LHCN-M2 (cell line): ENCODE results near the gene ARPC1B. TPM values are rescaled to one million over a fixed set of nuclear protein-coding genes. Genes with fewer than 3 reads are reported as not detected.
"Not testable (repeated sequence)": the region's sequence is repeated elsewhere in the genome, so short reads cannot be mapped to it uniquely, and the experiment has no call there.

Source experiments
- DNase-seq: peaks from one replicate; pipeline ENCODE4 v3.0.0-alpha.2; 2012; ENCODE audit warnings: low read depth
- polyA plus RNA-seq: library from polyadenylated mRNA; unstranded; fragments of >200 nt; gene quantifications from one replicate; pipeline ENCODE4 v1.2.1, GENCODE V29; 2012; ENCODE audit warnings: missing spikeins
- total RNA-seq: library from RNA; depleted of rRNA; stranded (reverse); fragments of >200 nt; gene quantifications from 2 replicates; pipeline ENCODE4 v1.2.3, GENCODE V29; 2014; rRNA removed

The ARPC1B gene
- 487 and 807 TPM in 2 replicates for total RNA-seq
- polyA plus RNA-seq = 567 TPM

DNA sequence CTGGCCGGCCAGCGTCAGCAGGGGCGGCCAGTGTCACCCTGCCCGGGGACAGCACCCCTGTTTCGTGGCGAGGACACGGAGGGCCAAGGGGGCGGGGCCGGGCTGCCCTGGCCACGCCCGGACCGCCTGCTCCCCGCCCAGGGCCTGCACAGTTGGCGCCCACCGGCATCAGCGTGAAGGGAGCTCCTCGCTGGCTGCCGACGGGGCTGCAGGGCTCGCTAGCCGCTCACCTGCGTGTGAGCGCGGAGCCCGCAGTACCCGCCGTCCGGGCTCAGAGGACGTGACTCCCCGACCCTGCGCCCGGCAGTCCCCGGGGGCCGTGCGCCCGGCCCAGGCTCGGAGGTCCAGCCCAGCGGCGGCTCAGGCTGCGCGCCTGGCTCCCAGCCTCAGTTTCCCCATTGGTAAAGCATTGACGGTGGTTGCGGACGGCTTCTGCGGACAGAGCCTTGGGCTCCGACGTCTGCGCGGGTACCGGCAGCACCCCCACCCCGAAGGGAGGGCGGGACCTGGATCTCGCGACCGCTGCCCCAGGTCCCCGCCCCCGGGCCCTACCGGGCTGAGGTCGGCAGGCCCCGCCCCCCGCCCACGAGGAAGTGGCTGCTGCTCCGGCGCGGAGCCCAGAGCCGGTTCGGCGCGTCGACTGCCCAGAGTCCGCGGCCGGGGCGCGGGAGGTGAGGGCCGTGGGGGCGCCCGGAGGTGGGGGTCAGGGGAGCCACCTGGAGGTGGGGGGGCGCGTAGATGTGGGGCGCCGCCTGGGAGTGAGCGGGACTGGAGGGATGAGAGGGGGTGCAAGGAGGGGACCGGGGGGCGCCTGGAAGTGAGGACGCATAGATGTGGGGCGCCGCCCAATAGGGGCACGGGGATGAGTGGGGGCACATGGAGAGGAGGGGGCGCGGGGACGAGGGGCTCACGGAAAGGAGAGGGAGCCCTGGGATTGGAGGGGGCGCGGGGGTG, at the start of gene ARPC1B:
Gene ARPC1B, plus strand, starts transcription at position 620 of the 954 bp plus-strand sequence. CDS start 10,985 bp downstream, outside the sequence.
- peak; percentile 70 for DNase-seq

DNA sequence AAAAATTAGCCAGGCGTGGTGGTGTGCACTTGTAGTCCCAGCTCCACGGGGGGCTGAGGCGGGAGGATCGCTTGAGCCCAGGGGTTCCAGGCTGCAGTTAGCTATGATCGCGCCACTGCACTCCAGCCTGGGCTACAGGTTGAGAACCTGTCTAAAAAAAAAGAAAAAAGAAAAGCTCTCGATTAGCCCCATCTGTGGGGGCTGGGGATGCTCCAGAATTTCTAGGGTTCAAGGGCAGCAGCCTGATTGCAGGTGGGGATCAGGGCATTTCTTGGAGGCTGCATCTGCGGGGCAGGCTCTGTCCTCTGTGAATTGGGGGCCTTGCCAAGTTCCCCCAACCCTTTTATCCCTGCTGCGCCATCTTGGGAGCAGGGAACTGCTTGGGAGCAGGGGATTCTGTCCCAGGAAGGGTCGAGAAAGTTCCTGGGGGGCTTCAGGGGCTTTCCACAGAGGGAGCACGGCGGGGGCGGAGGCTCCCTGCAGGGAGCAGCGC, 49.5 kb upstream of the ARPC1B start:
- no peak for DNase-seq

DNA sequence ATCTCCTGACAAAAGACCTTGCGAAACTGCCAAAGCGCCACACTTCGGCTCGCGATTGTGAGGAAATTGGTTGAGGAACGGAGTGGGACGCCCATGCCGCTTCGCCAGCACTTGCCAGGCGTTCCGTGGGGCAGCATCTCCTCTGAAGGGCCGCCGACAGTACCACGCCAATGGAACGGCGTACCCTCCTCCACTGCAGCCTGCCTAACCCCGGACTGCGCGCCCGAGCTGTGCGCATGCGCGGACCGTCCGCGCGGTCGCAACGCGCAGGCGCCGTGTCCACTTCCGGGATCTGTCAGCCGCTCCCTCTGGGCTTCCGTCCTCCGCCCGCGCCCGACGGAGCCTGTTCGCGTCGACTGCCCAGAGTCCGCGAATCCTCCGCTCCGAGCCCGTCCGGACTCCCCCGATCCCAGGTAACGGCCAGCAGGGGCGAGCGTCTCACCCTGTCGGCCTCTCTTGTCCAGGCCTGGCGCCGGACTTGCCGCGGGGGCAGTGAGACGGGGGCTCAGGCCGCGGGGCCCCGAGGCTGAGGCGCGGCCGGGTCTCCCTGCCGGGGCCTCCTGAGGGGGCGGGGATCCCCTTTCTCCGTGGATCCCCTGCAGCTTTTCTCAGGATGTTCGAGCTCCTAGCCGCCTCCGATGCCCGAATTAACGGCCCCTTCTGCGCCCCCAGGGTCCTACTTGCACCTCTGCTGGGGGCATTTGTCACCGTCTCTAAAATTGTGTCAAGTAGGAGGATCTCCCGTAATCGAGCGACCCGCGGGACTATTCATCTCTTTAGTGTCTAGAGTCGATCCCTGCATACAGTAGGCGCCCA, 48.7 kb upstream of the ARPC1B start, which contains the start of gene ARPC1A:
Gene ARPC1A, plus strand, starts transcription at position 307 of the 816 bp plus-strand sequence. CDS start 7,456 bp downstream, outside the sequence.
- DNase-seq = peak; percentile 95

DNA sequence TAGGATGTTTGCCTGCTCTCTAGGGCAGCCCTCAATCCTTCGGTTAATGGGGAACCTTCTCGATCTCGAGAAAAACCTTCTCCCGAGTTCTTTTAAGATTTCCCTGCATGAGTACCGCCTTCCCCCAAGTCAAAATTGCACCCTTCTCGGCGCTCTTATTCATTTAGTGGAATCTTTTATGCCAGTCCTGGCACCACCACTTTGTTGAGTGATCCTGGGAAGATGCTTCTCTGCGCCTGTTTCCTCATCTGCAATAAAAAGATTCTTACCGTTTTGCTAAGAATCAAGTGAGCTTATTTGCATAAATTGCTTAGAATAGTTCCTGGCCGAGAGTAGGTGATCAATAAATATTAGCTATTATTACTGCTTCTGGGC, 48.1 kb upstream of the ARPC1B start:
- DNase-seq = peak; percentile 14

DNA sequence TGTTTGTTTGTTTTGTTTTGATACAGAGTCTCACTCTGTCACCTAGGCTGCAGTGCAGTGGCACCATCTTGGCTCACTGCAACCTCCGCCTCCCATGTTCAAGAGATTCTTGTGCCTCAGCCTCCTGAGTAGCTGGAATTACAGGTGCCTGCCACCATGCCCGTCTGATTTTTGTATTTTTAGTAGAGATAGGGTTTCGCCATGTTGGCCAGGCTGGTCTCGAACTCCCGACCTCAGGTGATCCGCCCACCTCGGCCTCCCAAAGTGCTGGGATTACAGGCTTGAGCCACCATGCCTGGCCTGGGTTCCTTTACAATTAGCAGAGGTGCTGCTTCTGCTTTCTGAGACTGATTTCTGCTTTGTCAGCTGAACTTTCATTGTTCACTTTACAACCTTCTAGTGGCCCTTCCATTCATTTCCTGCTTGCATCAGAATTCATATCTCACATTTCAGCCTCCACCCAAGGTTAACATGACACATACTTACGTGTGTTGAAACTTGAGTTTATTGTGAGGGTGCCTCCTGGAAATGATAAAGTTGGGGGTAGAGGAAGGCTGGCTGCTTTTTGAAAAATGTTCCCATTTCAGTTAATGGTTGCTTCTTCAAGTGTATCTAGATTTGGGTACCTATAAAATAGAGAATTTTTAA, 44.1 kb upstream of the ARPC1B start:
- DNase-seq = peak; percentile 89

DNA sequence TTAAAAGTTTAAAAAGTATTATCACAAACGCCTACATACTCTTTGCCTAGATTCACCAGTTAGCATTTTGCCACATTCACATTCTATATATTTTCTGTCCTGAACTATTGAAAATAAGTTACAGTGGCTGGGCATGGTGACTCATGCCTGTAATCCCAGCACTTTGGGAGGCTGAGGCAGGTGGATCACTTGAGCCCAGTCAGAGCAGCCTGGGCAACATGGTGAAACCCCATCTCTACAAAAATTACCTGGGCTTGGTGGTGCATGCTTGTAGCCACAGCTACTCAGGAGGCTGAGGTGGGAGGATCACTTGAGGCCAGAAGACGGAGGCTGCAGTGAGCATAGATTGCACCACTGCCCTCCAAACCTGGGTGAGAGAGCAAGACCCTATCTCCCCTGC, 43.5 kb upstream of the ARPC1B start:
- peak; percentile 34 for DNase-seq

DNA sequence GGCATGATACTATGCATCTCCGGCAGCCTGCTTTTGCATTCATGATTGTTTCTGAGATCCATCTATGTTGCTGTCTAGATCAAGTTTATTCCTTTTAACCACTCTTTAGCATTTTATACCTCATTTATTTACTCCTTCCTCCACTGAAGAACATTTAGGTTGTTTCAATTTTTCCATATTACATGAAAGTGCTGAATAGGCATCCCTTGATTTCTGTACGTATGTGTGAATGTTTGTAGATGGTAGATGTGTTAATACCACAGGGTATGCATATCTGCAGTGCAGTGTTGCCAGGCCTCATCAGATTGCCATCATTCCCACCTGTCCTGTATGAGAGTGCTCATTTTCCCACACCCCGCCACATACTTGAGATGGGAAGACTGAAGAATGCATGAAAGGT, 34.9 kb upstream of the ARPC1B start:
- no peak for DNase-seq

DNA sequence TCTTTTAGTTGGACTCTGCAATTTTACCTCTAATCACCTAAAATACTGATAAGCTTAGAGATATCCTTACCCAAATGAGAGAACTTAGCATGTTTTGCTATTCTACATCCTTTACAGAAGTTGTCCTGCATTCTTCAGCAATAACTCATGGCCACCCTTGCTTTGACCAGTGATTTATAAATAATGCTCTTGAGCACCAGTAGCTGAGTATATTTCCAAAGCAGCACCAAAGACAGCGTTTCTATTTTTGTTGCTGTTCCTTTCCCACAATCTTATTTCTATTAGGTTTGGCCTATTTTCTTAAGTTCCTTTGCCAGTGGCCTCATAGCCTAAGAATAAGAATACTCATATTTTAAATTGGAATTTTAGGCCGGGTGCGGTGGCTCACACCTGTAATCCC, 33.9 kb upstream of the ARPC1B start:
- DNase-seq = no peak

DNA sequence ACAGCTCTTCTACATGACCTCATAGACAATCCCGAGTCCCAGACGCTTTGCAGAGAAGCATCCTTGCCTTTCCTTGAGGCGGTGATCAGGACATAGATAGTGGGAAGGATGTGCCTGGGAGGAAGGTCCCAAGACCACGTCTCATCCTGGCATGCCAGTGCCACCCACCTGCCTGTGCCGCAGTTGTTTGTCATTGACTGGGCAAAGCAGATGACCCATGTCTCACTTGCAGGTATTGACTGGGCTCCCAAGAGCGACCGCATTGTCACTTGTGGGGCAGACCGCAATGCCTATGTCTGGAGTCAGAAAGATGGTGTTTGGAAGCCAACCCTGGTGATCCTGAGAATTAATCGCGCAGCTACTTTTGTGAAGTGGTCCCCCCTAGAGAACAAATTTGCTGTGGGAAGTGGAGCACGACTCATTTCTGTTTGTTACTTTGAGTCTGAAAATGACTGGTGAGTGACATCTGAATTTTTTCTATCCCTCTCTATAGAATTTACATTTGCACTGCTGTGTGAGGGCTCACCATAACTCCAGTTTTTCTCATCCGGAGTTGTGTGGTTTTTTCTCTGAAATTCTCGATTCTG, 30.4 kb upstream of the ARPC1B start:
- no peak for DNase-seq

DNA sequence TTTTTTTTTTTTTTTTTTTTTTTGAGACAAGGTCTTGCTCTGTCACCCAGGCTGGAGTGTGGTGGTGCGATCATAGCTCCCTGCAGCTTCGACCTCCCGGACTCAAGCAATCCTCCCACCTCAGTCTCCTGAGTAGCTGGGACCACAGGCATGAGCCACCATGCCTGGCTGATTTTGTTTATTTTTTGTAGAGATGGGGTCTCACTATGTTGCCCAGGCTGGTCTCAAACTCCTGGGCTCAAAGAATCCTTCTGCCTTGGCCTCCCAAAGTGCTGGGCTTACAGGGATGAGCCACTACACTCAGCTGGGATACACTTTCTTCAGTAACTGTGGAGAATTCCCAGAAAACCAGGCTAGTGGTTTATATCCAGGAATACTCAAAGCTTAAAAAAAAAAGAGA, 23.9 kb upstream of the ARPC1B start:
- not testable (repeated sequence) for DNase-seq

DNA sequence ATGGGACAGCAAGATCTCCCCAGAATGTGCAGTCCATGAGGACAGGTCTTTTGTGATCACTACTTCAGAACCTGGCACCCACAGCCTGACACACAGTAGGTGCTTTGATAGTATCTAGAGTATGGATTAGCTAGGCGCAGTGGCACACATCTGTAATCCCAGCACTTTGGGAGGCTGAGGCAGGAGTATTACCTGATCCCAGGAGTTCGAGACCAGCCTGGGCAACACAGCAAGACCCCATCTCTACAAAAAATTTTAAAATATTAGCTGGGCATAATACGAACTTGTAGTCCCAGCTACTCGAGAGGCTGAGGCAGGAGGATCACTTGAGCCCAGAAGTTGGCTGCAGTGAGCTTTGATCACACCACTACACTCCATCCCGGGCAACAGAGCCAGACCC, 22.3 kb upstream of the ARPC1B start:
- no peak for DNase-seq

DNA sequence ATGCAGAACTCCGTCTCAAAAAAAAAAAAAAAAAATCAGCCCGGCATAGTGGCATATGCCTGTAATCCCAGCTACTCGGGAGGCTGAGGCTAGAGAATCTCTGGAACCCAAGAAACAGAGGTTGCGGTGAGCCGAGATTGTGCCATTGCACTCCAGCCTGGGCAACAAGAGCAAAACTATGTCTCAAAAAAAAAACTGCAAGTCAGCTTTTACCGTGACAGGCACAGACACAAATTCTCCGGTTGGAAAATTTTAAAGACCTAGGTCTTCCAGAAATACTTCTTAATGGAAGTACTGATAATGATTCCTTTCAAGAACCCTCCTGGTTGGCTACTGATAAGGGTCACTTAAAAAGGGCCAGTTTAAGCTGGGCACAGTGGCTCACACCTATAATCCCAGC, 19.4 kb upstream of the ARPC1B start:
- DNase-seq = no peak

DNA sequence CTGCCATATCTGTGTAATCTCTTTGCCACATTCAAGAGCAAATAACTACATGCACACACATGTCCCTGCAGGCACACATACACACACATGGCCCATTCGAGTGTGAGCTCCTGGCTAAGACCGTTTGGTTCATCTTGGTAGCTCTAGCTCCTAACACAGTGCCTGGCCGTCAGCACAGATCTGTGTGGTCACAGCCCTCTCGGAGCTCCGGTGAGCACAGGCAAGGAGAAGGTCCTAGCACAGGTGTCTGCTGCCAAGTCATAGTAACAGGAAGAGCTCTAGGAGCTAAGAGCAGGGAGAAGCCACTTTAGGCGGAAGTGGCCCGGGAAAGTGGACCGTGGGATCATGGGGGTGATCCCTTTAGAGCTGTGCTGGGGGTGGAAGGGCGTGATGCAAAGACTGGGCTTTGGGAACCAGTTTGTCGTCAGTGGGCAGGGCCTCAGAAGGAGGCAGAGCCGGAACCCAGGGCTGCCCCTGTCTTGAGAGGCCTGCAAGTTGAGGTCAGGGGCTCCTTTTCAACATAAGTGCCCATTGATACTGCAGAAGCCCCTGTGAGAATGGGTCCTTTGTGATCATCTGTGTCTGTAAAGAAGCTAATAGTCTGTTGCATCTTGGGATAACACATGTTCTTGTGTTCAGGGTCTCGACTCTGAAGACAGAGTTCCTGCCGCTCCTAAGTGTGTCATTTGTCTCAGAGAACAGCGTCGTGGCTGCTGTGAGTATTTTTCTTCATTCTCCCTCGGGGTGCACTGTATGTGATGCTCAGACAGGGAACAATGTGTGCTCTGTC, 16.6 kb upstream of the ARPC1B start:
- no peak for DNase-seq

DNA sequence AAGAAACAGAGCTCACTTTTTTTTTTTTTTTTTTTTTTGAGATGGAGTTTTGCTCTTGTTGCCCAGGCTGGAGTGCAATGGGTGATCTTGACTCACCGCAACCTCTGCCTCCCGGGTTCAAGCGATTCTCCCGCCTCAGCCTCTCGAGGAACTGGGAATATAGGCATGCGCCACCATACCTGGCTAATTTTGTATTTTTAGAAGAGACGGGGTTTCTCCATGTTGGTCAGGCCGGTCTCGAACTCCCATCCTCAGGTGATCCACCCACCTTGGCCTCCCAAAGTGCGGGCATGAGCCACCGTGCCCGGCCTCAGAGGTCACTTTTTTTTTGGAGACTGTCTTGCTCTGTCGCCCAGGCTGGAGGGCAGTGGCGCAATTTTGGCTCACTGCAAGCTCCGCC, 16.0 kb upstream of the ARPC1B start:
- not testable (repeated sequence) for DNase-seq

DNA sequence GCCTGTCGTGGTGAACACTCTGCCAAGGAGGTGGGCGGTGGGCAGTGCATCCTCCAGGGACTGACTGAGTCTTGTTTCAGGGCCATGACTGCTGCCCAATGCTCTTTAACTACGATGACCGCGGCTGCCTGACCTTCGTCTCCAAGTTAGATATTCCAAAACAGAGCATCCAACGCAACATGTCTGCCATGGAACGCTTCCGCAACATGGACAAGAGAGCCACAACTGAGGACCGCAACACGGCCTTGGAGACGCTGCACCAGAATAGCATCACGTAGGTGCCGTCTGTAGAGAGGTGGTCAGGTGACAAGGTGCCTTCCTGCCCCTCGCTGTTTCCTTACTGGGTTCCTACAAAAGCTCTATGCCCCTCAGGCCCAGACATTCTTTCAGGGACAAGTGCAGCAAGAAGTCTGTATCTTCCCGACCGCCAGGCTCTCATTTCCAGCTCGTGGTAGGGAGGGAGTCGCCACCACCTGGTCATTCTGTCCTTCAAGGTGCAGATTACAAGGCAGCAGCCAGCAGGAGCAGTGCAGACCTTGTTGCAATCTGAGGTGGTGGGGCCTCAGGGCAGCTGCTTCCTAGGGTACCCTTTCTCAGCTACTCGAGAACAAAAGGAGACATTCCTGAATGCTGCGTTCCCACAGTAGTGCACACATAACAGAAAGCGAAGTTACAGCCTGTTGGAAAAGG, 14.9 kb upstream of the ARPC1B start:
- DNase-seq = no peak

DNA sequence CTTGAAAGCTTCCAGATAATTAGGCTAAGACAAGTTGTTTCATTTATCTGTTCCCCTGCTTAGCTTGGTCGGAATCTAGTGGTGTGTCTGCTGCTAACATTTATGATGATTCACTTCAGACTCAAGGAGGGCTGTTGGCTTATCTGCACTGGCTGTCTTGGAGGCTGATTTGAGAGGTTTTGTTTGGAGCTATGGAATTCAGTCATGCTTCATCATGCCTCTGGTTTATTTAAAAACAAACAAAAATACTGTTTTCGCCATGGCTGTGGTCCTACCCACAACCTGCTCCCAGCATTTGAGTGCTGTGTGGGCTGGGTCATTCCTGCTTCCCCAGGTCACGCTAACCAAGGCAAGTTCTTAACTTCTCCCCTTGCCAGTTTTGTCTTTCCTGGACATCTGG, 11.7 kb upstream of the ARPC1B start:
- DNase-seq = no peak

DNA sequence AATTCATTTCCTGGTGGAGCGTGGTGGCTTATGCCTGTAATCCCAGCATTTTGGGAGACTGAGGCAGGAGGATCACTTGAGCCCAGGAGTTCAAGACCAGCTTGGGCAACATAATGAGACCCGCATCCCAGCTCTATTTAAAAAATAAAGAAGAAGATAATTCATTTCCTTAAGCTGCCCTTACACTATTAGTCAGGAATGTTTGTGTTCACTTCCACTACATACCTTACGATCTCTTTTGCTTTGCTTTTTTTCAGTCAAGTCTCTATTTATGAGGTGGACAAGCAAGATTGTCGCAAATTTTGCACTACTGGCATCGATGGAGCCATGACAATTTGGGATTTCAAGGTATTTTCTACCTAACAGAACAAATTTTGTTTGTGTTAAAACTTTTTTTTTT, 11.2 kb upstream of the ARPC1B start:
- DNase-seq = no peak

DNA sequence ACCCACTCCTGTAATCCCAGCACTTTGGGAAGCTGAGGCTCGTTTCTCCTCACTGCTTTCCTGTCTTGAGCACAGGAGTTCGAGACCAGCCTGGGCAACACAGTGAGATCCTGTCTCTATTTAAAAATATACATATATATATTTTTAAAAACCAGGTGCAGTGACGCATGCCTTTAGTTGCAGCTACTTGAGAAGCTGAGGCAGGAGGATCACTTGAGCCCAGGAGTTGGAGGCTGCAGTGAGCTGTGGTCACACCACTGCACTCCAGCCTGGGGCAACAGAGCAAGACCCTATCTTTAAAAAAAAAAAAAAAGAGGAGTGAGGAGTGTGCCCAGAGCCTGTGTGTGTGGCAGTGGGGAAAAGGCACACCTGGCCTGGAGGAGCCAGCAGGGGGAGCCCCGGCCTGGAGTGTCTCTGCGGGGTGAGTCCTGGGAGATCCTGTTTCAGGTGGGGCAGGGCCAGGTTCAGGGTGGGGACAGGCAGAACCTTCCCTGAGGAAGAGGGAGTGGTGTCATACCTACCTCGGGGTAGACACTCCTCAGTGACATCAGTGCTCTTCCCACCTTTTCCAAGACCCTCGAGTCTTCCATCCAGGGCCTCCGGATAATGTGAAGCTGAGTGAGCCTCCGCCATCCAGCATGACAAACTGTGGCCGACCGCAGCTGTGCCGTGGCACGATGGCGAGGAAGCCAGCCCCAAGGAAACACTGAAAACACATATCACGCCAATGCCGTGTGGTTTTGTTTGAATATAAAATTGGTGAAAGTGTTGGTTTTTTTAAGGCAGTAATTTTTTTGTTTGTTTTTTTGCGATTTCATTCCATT, 9.0 kb upstream of the ARPC1B start:
- DNase-seq = no peak

DNA sequence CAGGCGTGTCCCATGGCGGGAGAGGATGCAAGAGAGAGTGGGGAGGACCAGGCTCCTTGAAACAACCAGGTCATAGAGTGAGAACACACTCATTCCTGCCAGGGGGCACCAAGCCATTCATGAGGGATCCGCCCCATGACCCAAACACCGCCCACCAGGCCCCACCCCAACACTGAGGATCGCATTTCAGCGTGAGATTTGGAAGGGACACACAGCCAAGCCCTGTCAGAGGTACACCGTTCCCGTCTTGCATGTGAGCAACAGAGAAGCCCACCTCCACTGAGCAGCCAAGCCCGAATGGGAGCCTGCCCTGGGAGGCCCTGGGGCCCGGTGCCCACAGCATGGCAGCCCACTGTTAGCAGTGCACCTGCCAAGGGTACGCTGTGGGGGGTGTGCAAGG, 7.9 kb upstream of the ARPC1B start:
- DNase-seq = no peak
